Activated CD4-positive, alpha-beta T cell treated with anti-CD3 and anti-CD28 coated beads, Interleukin-10, Interleukin-2, amounts not matched to agents 100 ng/mL and 50 ng/mL, durations not matched to agents 16 hours and 8 hours (primary cell): ENCODE data around the gene GIT1.

ENCODE experiments used
- DNase-seq: peaks from one replicate; pipeline ENCODE4 v3.0.0-alpha.2; 2020

GIT1 gene

DNA sequence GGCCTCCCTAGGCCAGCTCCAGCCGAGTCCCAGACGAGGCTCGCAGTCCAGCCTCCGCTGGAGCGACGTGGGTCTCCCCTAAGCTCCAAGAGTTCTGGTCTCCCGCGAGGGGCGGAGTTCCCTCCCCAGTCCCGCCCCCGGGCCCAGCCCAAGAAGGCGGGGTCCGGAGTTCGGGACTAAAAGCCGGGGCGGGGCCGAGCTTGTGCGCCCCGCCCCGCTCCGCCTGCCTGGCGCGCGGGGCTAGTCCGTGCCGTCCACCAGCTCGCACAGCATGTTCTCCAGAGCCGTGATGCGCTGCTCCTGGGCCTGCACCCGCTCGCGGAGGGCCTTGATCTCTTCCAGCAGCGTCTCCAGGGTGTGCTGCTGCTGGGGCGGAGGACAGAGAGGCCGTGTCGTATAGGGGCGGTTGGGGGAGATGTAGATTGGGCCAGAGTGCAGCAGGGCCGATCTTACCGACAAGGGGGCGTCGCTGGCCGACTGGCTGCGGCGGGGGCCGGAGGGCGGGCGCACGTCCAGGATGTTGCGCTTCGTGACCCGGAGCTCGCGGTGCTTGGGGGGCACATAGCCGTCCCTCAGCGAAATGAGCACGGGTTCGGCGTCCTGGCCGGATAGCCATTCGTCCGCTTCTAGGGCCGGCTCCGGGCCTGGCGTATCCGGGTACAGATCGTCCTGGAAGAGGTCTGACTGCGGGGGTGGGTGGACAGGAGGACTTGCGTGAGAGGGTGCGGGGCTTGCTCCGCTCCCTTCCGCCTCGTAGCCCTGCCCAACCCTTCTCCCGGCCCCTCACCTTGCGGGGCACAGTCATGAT is 26.2 kb upstream of the GIT1 start:
- DNase-seq: peak; percentile 91

DNA sequence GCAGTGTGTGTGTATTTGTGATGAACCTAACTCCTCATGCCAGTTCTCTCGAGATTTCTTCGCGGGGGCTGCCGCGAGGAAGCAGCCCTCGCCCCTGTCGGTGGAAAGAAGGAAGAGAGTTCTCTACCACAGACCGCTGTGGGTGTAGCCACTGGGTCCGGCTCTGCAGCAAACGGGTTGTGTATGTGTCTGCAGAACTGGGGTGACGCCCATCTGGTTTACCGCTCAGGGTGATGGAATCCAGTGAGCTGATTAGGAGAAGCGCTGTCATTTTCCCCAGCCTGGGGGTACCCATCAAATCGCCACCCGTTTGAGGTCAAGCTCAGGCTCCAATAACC is 25.6 kb upstream of the GIT1 start:
- DNase-seq: peak; percentile 79

DNA sequence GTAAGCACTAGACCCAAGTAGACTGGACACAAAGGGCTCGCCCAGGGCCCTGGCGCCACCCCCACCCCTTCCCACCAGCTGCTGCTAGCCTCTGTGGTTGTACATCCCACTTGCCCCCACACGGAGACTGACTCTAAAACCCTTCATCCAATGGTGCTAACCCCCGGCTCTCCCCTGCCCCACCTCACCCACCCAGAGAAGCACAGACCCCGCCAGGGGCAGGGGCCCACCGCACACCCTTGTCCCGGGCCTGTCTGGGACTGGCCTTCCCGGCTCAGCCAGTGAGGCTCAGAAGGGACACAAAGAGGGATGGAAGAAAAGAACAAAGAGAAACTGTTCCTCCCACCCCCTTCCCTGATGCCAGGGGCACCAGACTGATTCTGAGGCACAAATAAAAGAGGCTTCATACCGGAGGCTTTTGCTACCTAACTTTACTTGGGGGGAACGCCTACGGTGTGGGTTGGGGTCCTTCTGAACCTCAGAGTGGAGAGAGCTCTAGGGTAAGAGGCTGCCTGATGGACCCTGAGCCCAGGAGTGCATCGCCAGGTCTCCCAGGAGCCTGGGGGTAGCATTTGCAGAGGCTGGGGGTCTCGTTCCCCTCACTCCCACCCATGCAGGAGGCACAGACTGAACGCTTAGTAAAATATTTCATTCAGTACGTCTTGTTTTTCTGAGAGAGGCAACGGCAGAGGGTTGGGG is 25.1 kb upstream of the GIT1 start:
- no peak for DNase-seq

DNA sequence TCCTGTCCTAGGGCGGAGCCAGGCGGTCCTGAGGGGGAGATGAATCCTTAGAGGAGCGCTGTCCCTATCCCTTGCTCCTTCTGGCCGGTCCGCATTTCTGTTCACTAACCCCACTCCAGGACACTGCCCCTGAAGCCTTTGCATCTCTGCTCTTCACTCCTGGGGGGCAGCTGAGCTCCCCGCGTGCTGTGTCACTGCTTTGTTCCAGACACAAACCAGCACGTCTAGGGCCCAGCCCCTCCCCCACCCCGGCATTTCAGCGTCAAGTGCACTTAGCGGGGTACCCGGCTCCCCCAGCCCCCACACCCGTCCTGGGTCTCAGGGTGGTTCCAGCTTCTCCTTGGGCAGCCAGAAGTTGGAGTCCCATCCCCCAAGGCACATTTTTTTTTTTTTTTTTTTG is 24.4 kb upstream of the GIT1 start:
- DNase-seq: no peak

DNA sequence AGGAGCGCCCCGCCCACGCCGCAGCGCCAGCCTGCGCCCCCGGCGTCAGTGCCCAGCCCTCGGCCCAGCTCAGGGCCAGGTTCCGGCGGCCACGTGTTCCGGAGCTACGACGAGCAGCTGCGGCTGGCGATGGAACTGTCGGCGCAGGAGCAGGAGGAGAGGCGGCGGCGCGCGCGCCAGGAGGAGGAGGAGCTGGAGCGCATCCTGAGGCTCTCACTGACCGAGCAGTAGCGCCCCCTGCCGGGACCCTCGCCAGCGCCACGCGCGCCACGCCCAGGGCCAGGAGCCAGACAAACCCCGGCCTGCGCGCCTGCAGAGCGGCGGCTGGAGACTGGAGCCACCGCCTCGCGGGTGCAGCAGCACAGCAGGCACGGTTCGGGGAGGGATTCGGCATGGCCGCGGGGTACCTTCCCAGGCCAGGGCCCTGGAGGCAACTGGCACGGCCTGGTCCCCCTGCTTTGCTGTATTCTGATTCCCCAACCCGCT is 23.9 kb upstream of the GIT1 start:
- DNase-seq: peak; percentile 97

DNA sequence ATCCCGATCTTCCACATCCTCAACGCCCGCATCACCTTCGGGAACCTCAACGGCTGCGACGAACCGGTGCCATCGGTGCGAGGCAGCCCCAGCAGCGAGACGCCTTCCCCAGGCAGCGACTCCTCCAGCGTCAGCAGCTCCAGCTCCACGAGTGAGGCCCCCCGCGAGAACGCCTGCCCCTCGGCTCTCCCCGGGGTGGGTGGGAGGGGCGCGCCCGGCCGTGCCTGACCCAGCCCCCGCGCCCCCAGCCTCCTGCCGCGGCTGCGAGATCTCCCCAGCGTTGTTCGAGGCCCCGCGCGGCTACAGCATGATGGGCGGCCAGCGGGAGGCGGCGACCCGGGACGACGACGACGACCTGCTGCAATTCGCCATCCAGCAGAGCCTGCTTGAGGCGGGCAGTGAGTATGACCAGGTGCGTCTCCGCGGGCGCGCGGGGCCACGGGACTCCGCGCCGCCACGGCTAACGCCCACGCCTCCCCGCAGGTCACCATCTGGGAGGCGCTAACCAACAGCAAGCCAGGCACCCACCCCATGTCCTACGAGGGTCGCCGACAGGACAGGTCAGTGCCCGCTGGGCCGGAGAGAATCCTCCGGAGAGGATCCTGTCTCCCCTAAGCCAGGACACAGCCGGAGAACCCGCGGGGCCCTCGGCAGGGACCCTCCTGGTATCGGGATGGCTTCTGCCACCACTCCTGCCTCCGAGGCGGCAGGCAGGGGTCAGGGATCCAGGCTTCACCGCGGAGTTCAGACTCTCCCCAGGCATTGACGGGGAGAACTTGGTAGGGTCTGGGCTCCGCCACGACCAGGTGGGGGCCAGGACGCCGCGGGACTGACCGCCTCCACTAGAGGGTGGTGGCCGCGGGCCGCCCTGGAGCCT is 23.2 kb upstream of the GIT1 start:
- DNase-seq: no peak

DNA sequence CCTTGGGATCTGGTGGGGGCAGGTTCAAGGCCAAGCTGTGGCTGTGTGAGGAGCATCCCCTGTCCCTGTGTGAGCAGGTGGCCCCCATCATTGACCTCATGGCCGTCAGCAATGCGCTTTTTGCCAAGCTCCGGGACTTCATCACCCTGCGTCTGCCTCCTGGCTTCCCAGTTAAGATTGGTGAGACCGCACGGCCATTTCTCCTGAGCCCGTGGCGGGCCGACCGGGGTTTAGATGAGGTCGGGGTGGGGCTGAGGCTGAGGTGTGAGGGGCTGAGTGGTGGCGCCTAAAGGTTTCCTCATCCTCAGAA is 22.6 kb upstream of the GIT1 start:
- DNase-seq: no peak

DNA sequence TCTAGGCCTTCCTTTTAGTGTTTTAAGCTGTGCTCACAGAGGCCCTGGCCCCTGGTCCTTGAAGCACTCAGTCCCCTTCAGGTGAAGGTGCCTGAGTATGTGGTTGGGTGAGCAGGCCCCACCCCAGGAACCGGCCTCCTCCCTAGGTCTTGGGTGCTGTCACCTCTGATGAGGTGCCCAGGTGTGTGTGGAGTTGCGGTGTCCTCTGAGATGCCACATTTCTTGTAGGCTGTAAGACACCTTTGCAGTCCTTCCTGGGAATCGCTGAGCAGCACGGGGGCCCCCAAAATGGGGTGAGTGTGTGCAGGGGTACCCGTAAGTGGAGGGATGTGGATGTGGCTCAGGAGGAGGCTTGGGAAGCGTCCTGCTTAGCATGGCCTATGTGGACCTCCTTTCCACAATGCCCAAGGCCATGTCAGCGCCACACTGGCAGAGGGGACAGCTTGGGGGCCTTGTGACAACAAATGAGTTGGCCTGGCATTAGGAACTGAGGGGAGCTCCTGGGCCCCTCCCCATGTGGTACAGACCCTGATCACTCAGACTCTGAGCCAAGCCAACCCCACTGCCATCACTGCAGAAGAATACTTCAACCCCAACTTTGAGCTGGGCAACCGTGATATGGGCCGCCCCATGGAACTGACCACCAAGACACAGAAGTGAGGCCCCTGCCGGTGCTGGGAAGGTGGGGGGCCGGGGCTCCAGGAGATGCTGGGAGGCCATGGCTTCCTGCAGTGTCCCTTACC is 22.1 kb upstream of the GIT1 start:
- DNase-seq: no peak

DNA sequence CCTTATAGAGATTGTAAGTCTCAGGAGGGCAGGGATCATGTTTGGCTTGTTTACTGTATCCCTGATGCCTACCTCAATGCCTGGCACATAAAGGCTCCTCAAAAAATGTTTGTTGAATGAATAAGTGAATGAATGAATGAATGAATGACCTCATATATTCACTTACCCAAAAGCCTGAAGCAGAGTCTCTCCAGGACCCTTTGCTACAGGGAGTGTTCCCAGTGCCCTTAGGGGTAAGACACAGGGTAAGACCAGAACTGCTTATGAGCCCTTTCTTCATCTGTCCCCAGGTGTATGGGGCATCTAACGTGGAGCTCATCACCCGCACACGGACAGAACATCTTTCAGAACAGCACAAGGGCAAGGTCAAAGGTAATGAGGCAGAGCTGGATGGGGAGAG is 20.9 kb upstream of the GIT1 start:
- DNase-seq: no peak

DNA sequence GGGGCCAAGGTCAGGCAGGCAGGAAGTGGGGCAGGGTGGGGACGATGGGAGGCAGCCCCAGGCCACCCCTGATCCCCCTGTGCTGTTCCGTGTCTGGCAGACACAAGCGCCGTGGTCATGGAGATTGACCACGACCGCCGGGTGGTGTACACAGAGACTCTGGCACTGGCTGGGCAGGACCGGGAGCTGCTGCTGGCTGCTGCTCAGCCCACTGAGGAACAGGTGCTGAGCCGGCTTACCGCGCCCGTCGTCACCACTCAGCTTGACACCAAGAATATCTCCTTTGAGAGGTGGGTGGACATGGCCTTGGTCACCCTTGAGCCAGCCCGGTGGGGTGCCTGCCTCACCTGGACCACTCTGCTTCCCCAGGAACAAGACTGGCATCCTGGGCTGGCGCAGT is 19.5 kb upstream of the GIT1 start:
- no peak for DNase-seq

DNA sequence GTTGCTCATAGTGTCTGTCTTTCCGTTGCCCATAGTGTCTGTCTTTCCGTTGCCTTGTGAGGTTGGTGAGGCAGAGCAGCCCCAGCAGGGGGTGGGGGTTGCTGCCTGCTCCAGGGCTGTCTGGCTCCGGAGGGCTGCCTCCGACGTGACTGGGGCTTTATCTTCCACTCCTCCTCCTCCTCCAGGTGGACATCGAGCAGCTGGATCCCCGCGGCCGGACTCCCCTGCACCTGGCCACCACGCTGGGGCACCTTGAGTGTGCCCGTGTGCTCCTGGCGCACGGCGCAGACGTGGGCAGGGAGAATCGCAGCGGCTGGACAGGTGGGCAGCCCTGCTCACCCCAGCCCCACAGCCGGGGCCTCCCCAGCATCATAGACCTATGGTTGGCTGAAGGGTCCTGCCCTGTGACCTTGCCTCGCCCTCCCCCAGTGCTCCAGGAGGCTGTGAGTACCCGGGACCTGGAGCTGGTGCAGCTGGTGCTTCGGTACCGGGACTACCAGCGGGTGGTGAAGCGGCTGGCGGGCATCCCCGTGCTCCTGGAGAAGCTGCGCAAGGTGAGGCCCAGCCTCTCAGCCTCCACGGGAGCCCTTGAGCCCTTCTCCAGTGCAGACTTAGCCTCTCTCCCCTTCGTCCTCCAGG is 18.2 kb upstream of the GIT1 start:
- DNase-seq: no peak

DNA sequence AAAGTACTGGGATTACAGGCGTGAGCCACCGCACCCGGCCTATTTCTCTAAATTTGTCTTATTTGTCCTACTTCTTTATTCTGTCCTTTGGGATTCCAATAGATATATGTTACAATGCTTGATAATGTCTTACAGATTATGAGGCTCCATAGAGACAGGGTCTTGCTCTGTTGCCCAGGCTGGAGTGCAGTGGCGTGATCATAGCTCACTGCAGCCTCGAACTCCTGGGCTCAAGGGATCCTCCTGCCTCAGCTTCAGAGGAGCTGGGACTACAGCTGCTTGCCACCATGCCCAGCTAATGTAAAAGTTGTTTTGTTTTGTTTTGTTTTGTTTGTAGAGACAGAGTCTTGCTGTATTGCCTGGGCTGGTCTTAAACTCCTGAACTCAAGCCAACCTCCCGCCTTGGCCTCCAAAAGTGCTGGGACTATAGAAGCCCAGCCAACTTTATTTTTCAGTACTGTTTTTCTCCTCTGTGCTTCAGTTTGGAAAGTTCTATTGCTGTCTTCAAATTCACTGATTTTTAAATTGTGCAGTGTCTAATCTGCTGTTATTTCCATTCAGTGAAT is 13.7 kb upstream of the GIT1 start:
- no peak for DNase-seq

DNA sequence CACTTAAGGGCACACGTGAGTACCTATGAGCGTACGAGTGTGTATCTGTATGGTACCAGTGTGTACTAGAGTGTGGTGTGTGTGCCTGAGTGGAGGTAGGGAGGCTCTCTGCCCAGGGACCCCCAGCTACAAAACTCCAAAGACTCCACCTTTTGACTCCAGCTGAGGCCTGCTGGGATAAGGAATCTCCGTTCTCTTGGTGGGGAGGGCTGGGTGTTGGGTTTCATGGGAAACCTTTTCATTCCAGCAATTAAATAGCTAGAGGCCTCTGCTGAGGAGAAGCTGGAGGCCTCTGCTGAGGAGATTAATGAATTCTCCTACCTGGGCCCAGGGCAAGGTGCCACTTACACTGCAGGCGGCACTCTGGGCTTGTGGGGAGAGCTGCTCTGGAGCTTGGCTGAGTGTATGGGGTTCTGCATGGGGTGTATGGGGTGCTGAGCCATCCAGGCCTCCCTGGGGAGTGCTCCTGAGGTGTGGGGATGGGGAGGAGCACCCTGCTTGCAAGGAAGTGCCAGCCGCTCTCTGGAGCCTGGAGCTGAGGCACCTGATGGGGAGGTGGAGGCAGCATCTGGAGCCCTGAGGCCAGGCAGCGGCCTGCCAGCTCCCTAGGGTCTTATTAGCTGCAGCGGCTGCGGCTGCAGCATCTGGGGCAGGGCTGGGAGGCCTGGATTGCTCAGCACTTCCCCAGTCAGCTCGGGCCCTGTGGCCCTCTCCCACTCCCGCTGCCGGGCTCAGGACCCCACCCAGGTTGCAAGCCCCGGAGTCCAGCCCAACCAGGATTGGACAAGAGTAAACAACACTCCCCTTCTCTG is 8.1 kb upstream of the GIT1 start:
- no peak for DNase-seq

DNA sequence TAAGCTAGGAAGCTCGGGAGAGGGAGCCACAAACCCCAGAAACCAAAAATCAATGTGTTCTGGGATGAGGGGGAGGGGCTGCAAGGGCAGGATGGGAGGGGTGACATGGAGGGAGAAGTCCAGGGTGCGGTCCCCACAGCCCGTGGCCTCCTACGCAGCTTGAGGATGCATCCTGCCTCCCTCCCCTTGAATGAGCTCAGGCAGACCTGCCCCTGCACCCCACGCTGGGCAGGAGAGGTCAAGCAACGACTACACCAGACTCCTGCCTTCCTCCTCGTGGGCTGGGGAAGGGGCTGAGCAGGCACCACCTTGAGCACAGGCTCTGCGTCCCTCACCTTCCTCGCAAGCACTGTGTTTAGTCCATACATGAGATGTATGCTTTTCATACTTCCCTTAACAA is 7.4 kb upstream of the GIT1 start:
- no peak for DNase-seq

DNA sequence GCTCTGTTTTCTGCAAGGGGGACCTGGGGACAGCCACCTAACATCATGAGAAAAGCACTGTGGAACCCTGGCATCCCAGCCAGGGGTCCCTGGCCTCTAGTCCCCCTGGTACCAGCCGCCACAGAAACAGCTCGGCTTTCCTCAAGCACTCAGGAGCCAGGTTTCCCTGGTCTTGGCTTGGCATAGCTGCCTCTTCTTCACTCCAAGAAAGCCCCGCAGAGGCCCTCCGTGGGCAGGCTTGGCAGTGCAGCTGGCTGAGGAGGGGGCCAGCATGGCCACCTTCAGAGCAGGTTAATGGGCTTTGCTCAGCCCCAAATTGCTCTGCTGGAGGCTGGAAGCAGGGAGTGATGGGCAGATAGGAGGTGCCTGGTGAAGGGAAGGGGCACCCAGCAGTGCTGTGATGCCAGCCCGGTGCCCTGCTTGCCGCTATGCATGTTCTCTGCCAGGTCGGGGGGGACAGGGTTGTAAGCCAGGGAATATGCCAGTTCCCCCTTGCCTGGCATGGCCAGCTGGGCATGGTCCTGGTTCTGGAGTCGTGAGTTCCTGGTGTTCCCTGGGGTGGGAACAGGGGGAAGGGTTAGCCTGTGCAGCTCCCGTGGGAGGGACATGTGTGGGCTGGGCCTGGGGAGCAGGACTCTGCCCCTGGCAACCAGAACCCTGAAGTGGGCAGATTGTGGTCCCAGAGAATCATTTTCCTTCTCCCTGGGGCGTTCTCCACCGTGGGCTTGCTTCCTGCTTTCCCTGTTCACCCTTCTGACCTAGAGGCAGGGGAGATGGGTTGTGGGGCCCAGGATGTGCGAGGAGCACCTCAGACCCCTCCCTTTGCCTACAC is 6.7 kb upstream of the GIT1 start:
- no peak for DNase-seq

DNA sequence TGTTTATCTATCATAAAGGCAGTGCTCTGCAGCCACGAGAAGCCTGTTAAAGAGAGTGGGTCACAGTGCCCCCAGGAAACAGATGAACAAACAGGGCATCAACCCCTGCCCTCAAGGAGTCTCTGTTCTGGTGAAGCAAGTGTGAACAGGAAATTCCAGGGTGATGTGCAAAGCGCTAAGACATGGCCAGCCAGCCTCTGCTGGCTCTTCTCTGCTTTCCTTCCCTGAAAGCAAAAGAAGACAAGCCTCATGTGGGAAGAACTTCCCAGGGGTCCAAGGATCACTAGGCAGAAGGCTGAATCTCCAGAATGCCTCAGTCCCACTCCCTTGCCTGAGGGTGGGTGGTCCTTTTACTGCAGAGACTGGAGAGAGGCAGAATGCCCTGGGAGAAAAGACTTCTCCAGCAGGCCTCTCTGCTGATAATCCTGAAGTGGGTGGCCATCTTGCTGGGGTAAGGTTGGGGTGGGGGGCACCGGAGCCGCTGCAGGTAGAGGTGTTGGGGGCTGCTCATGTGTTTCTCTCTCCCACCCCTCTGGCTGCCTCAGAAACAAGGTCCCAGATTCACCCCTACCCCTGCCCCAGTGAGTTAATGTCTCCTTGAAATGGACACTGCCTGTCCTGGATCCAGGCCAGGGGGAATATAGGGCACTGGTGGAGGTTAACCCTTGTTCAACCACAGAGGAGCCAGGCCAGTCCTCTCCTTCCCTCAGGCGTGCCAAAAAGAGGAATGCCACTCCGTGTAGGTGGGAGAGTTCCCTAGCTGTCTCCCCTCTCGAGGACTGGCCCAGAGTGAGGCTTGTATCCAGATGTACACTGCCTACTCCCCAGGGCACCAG is 5.9 kb upstream of the GIT1 start:
- no peak for DNase-seq

DNA sequence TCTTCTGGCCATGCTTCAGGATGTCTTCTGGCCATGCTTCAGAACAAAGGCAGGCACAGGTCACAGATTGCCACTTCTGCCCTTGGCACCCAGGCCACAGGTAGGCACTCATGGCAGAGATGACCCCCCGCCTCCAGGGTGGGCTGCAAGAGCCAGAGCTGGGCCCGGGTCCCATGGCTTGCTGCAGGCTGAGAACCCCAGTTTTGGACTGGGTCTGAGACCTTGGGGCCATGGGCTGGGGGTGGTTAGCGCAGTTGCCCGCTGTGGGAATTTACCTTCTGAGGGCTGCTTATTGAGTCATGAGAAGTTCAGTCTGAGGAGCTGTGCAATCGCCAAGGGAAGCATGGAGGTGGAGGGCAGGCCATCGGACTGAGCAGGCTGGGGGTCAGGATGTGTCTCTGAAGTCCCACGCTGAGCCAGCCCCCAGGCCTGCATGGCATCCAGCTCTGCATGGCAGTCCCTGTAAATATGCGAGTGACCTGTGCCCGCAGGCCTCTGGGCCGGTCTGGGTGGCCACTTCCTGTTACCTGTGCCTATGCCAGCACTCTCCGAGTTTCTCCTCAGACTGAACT is 5.2 kb upstream of the GIT1 start:
- DNase-seq: no peak

DNA sequence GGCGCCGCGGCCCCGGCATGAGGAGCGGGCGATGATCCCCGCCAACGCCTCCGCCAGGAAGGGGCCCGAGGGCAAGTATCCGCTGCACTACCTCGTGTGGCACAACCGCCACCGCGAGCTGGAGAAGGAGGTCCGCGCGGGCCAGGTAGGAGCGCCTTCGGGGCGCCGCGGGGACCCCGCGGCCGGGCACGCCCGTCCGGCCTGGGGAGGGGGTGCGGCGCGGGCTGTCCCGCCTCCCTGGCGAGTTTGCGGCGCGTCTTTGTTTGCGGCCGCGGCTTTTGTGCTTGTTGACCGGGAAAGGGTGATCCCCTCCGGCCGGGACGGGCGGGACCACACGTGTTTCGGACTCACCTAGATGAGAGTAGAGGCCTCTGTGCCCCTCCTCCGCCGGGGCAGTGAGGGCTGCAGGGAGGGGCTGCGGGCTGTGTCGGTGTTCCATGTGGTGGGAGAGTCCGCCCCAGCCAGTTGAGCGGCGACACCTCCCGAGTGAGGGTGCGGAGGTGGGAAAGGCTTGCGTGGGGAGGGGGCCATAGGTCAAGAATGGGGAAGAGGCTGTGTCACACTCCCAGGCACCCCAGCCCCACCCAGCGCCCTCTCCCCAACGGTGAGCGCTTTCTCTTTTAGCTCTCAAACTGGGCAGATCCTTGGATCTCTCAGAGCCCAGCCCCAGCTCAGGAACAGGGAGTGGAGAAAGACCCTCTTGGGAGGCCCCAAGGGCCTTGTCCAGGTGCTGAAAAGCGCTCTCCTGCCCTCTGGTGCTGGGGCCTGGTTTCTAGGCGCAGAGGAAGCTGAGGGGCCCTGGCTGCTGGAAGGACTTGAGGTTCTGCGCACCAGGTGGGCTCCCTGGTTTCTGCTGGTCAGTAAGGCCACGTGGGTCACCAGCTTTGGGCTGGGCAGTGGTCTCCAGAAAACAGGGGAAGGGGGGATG is 4.4 kb upstream of the GIT1 start:
- peak; percentile 48 for DNase-seq
